H9 (cell line): Measurements from ENCODE around the gene LRRC37A. TPM values are rescaled to one million over a fixed set of nuclear protein-coding genes. Genes with fewer than 3 reads are reported as not detected.
"Not testable (repeated sequence)": the region's sequence is repeated elsewhere in the genome, so short reads cannot be mapped to it uniquely, and the experiment has no call there.

Source experiments
- DNase-seq: peaks from one replicate; pipeline ENCODE4 v3.0.0-alpha.2; 2017
- H2AFZ ChIP-seq: one replicate; pipeline ENCODE4 v1.6.1; 2013; ENCODE audit warnings: mild to moderate bottlenecking, low read length, control low read depth, moderate library complexity
- H2AK5ac ChIP-seq: 2 replicates; pipeline ENCODE4 v1.6.1; 2013; ENCODE audit warnings: low read length, control low read depth, mixed read lengths; ENCODE audit not compliant: insufficient read length
- H2BK120ac ChIP-seq: one replicate; pipeline ENCODE4 v1.6.1; 2013; ENCODE audit warnings: low read depth, mild to moderate bottlenecking, low read length, control low read depth, inconsistent platforms; ENCODE audit not compliant: poor library complexity, severe bottlenecking
- H2BK12ac ChIP-seq: 2 replicates; pipeline ENCODE4 v1.6.1; 2013; ENCODE audit warnings: low read length, control low read depth, mixed read lengths, low read depth; ENCODE audit not compliant: insufficient read length
- H2BK15ac ChIP-seq: 2 replicates; pipeline ENCODE4 v1.6.1; 2013; ENCODE audit warnings: low read depth, low read length, control low read depth
- H2BK20ac ChIP-seq: one replicate; pipeline ENCODE4 v1.6.1; 2013; ENCODE audit warnings: low read depth, mild to moderate bottlenecking, low read length, control low read depth, inconsistent platforms; ENCODE audit not compliant: poor library complexity, severe bottlenecking
- H2BK5ac ChIP-seq: 2 replicates; pipeline ENCODE4 v1.6.1; 2013; ENCODE audit warnings: low read length, control low read depth, mixed read lengths; ENCODE audit not compliant: insufficient read length
- H3K14ac ChIP-seq: 2 replicates; pipeline ENCODE4 v1.6.1; 2013; ENCODE audit warnings: low read length, control low read depth; ENCODE audit not compliant: insufficient read depth
- H3K18ac ChIP-seq: 2 replicates; pipeline ENCODE4 v1.6.1; 2013; ENCODE audit warnings: low read depth, mild to moderate bottlenecking, mixed read lengths, low read length, control low read depth; ENCODE audit not compliant: insufficient read length
- H3K23ac ChIP-seq: 2 replicates; pipeline ENCODE4 v1.6.1; 2013; ENCODE audit warnings: low read length, control low read depth, mixed read lengths, low read depth; ENCODE audit not compliant: insufficient read length
- H3K23me2 ChIP-seq: 2 replicates; pipeline ENCODE4 v1.6.1; 2013; ENCODE audit warnings: low read depth, mild to moderate bottlenecking, mixed read lengths, low read length, control low read depth; ENCODE audit not compliant: insufficient read length, poor library complexity, severe bottlenecking
- H3K27ac ChIP-seq: 2 replicates; pipeline ENCODE4 v1.5.1; 2013; ENCODE audit warnings: low read length, control low read depth, mixed read lengths, low read depth; ENCODE audit not compliant: insufficient read length
- H3K27me3 ChIP-seq: 2 replicates; pipeline ENCODE4 v1.6.1; 2013; ENCODE audit warnings: low read length, control low read depth, inconsistent platforms; ENCODE audit not compliant: insufficient read depth
- H3K4ac ChIP-seq: 2 replicates; pipeline ENCODE4 v1.6.1; 2013; ENCODE audit warnings: low read depth, mild to moderate bottlenecking, control low read depth, inconsistent platforms, low read length, moderate library complexity
- H3K4me1 ChIP-seq: 2 replicates; pipeline ENCODE4 v1.6.1; 2013; ENCODE audit warnings: low read length, control low read depth, inconsistent platforms; ENCODE audit not compliant: insufficient read depth
- H3K4me2 ChIP-seq: 2 replicates; pipeline ENCODE4 v1.6.1; 2013; ENCODE audit warnings: low read length, control low read depth, mixed read lengths; ENCODE audit not compliant: insufficient read length, insufficient read depth
- H3K56ac ChIP-seq: 2 replicates; pipeline ENCODE4 v1.6.1; 2013; ENCODE audit warnings: low read depth, mild to moderate bottlenecking, mixed read lengths, low read length, control low read depth; ENCODE audit not compliant: insufficient read length
- H3K79me1 ChIP-seq: 2 replicates; pipeline ENCODE4 v1.6.1; 2013; ENCODE audit warnings: low read depth, mild to moderate bottlenecking, moderate library complexity, low read length, control low read depth, inconsistent platforms; ENCODE audit not compliant: insufficient read depth, poor library complexity, severe bottlenecking
- H3K79me2 ChIP-seq: 2 replicates; pipeline ENCODE4 v1.6.1; 2013; ENCODE audit warnings: low read length, control low read depth, inconsistent platforms; ENCODE audit not compliant: insufficient read depth
- H3K9ac ChIP-seq: 2 replicates; pipeline ENCODE4 v1.6.1; 2013; ENCODE audit warnings: low read length, control low read depth, mixed read lengths; ENCODE audit not compliant: insufficient read length; ENCODE audit errors: extremely low read depth
- H3K9me3 ChIP-seq: one replicate; pipeline ENCODE4 v1.6.1; 2013; ENCODE audit warnings: low read depth, low read length, inconsistent platforms; ENCODE audit not compliant: control insufficient read depth
- H3T11ph ChIP-seq: one replicate; pipeline ENCODE4 v1.6.1; 2013; ENCODE audit warnings: mild to moderate bottlenecking, low read length, control low read depth, inconsistent platforms
- H4K20me1 ChIP-seq: one replicate; pipeline ENCODE4 v1.6.1; 2013; ENCODE audit not compliant: control insufficient read depth, insufficient read length, insufficient read depth
- H4K5ac ChIP-seq: 2 replicates; pipeline ENCODE4 v1.6.1; 2013; ENCODE audit warnings: low read depth, mild to moderate bottlenecking, mixed read lengths, low read length, control low read depth; ENCODE audit not compliant: insufficient read length
- H4K8ac ChIP-seq: replicated peaks from 2 replicates; pipeline ENCODE4 v1.6.1; 2013; ENCODE audit warnings: low read length, control low read depth, mixed read lengths, low read depth; ENCODE audit not compliant: insufficient read length
- H4K91ac ChIP-seq: 2 replicates; pipeline ENCODE4 v1.6.1; 2013; ENCODE audit warnings: low read depth, mild to moderate bottlenecking, moderate library complexity, mixed read lengths, low read length, control low read depth; ENCODE audit not compliant: insufficient read length
- H3K27ac Mint-ChIP-seq, 3 experiments: 2 replicates in 2 of 3; 3 replicates in 1 of 3; pipeline ENCODE4 v1.8.0; 2020 to 2021; ENCODE audit warnings: mixed read lengths in 3 of 3, mild to moderate bottlenecking in 1 of 3, moderate library complexity in 1 of 3
- H3K27me3 Mint-ChIP-seq: 2 replicates; pipeline ENCODE4 v1.8.0; 2021; ENCODE audit warnings: low read depth, mild to moderate bottlenecking, moderate library complexity, mixed read lengths
- H3K36me3 Mint-ChIP-seq, 3 experiments: 2 replicates in 2 of 3; 3 replicates in 1 of 3; pipeline ENCODE4 v1.8.0; 2020 to 2021; ENCODE audit warnings: low read depth in 3 of 3, mixed read lengths in 3 of 3; ENCODE audit not compliant: insufficient read depth in 1 of 3
- H3K4me1 Mint-ChIP-seq, 2 experiments: 2 replicates each; pipeline ENCODE4 v1.8.0; 2020; ENCODE audit warnings: mixed read lengths in 2 of 2
- H3K4me3 Mint-ChIP-seq, 2 experiments: 2 replicates in 1 of 2; 3 replicates in 1 of 2; pipeline ENCODE4 v1.8.0; 2020 to 2021; ENCODE audit warnings: mild to moderate bottlenecking in 2 of 2, mixed read lengths in 2 of 2, moderate library complexity in 1 of 2
- H3K9me3 Mint-ChIP-seq, 2 experiments: 2 replicates in 1 of 2; 3 replicates in 1 of 2; pipeline ENCODE4 v1.8.0; 2020; ENCODE audit warnings: mild to moderate bottlenecking in 2 of 2, mixed read lengths in 2 of 2, moderate library complexity in 1 of 2
- WGBS: extraction: QIAGEN DNeasy Blood & Tissue Kit; methylation state at CpG from one replicate; pipeline ENCODE4 v1.1.7; 2013; ENCODE audit warnings: missing lambda C conversion rate, low lambda C conversion rate, mixed read lengths; ENCODE audit not compliant: insufficient read length; ENCODE audit errors: extremely low coverage; 5-methylcytosine and 5-hydroxymethylcytosine counted together
- total RNA-seq: library from RNA; stranded (reverse); gene quantifications from 2 replicates; pipeline ENCODE4 v1.2.1, GENCODE V29; 2021

LRRC37A gene
- total RNA-seq, 1 experiment from 2014 or later: 1.9 TPM

DNA sequence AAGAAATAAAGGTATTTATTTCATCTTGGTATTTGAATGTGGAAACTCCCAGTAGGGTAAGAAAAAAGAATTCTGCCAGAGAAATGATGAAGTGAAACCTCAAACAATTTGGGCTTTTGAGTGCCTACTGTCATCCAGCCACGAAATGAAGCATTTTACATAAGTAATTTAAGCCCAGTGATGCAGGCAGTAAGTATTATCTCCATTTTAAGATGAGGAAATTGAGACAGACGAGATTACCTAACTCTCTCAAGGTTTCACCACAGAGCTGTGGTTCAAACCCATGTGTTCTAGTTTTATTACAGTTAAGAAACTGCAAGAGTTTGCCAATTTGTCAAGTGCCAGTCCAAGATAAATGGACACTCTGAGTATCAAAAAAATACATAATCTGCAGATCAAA, 53.4 kb downstream of the LRRC37A start:
- H2BK20ac ChIP-seq, H2AK5ac ChIP-seq, H3K9me3 Mint-ChIP-seq, H3K4ac ChIP-seq, H3K14ac ChIP-seq, H4K5ac ChIP-seq, H2BK120ac ChIP-seq, H3K79me1 ChIP-seq, H3K36me3 Mint-ChIP-seq, H3K27ac Mint-ChIP-seq, H3K79me2 ChIP-seq, H3K4me1 Mint-ChIP-seq, H3K27me3 ChIP-seq, H3K9me3 ChIP-seq, H3K18ac ChIP-seq, H3K23me2 ChIP-seq, H2BK5ac ChIP-seq, H3T11ph ChIP-seq, H2BK12ac ChIP-seq, H3K4me1 ChIP-seq, H2AFZ ChIP-seq, H4K20me1 ChIP-seq, H3K4me3 Mint-ChIP-seq, H4K8ac ChIP-seq, H3K27ac ChIP-seq, DNase-seq, H3K4me2 ChIP-seq, H3K9ac ChIP-seq, H2BK15ac ChIP-seq, H3K56ac ChIP-seq, H3K27me3 Mint-ChIP-seq, H3K23ac ChIP-seq, H4K91ac ChIP-seq: not testable (repeated sequence)
- no CpG with 5 or more reads among the region's 2 CpGs for WGBS

DNA sequence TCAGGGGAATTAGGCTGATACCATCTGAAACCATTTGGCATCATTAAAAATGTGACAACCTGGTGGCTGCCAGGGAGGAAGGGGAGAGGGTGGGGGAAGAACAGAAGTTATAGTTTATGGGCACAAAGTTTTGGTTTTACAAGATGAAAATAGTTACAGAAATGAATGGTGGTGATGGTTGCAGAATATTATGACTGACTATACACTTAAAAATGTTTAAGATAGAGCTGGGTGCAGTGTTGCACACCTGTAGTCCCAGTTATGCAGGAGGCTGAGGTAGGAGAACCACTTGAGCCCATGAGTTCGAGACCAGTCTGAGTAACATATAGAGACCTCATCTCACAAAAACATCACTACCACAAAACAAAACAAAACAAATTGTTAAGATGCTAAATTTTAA, 54.1 kb downstream of the LRRC37A start:
- H2AK5ac ChIP-seq, H3K36me3 Mint-ChIP-seq, H3K79me2 ChIP-seq, H4K20me1 ChIP-seq, H3K9me3 Mint-ChIP-seq, H4K91ac ChIP-seq, H2BK12ac ChIP-seq, H3K23ac ChIP-seq, H3K27ac Mint-ChIP-seq, H3K9me3 ChIP-seq, H3K27me3 Mint-ChIP-seq, DNase-seq, H2BK120ac ChIP-seq, H3K14ac ChIP-seq, H2BK15ac ChIP-seq, H3K4me2 ChIP-seq, H3K27me3 ChIP-seq, H3K4me1 Mint-ChIP-seq, H3K4me3 Mint-ChIP-seq, H2BK20ac ChIP-seq, H2BK5ac ChIP-seq, H3K27ac ChIP-seq, H3T11ph ChIP-seq, H3K18ac ChIP-seq, H2AFZ ChIP-seq, H3K9ac ChIP-seq, H3K4me1 ChIP-seq, H4K8ac ChIP-seq, H3K56ac ChIP-seq, H3K4ac ChIP-seq, H4K5ac ChIP-seq, H3K23me2 ChIP-seq, H3K79me1 ChIP-seq: not testable (repeated sequence)
- WGBS: no CpG with 5 or more reads among the region's 1 CpG
